GM20000 (cell line): Measurements from ENCODE around the gene CCL15.
"Not testable (repeated sequence)": the region's sequence is repeated elsewhere in the genome, so short reads cannot be mapped to it uniquely, and the experiment has no call there.

Source experiments
- DNase-seq: peaks from one replicate; pipeline ENCODE4 v3.0.0; 2012; ENCODE audit warnings: low spot score
- TF ChIP-seq, protein P1 (sequence below): IDR thresholded peaks from 2 replicates; pipeline ENCODE4 v1.5.1; 2012; ENCODE audit warnings: mild to moderate bottlenecking, control low read depth; ENCODE audit errors: extremely low read depth, missing control alignments

CCL15 gene

DNA sequence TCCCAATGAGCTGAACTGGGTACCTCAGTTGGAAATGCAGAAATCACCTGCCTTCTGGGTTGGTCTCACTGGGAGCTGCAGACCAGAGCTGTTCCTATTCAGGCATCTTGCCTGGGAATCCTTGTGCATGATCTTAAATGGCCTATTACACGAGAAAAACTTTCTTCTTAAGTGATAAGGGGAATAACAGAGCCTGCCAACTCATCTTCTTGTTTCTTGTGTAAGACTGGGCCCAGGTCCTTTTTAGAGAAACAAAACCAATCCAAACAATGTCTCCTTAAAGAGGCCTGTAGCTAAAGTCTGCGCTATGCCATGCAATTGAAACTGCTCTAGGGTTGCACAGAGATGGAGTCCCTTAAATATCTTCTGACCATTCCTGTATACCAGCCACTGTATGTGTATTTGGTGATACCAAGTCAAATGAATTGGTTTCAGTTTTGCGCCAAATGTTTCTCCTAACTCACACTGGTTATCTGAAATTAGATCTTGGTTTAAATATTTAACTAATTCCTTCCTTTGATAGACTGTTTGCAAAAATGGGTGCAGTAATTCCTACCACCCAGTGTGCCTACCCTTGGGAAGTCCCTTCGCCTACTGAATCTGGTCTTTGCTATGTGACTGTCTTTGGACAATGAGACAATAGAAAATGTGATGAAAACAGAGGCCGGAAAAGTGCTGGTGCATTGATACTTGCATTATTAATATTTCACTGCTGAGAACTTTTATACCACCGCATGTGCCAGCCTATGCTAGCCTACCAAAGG is 22.9 kb upstream of the CCL15 start:
- DNase-seq = no peak
- TF ChIP-seq, protein P1, sequence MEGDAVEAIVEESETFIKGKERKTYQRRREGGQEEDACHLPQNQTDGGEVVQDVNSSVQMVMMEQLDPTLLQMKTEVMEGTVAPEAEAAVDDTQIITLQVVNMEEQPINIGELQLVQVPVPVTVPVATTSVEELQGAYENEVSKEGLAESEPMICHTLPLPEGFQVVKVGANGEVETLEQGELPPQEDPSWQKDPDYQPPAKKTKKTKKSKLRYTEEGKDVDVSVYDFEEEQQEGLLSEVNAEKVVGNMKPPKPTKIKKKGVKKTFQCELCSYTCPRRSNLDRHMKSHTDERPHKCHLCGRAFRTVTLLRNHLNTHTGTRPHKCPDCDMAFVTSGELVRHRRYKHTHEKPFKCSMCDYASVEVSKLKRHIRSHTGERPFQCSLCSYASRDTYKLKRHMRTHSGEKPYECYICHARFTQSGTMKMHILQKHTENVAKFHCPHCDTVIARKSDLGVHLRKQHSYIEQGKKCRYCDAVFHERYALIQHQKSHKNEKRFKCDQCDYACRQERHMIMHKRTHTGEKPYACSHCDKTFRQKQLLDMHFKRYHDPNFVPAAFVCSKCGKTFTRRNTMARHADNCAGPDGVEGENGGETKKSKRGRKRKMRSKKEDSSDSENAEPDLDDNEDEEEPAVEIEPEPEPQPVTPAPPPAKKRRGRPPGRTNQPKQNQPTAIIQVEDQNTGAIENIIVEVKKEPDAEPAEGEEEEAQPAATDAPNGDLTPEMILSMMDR = no peak

DNA sequence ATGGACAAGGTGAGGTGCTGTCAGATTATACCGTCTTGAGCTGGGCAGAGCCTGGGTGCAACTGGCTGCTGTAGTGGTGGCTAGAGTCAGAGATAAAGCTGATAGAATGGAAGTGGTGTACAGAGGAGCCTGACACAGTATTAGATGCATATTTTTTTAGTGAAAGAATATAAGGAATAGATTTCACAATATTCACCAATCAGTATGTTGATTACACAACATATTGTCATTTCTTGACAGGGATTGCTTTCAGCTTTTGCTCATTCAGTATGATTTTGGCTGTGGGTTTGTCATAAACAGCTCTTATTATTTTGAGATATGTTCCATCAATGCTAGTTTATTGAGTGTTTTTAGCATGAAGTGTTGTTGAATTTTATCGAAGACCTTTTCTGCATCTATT is 18.1 kb upstream of the CCL15 start:
- no peak for DNase-seq
- TF ChIP-seq, protein P1 = no peak

GRCh38 chr17:36017799-36018198 is 16.4 kb upstream of the CCL15 start, which contains the start of gene CCL23:
Gene CCL23, minus strand, starts transcription at chr17:36017972. Its CDS starts 75 bp downstream, at chr17:36017897.
- DNase-seq = no peak
- TF ChIP-seq, protein P1 = no peak

DNA sequence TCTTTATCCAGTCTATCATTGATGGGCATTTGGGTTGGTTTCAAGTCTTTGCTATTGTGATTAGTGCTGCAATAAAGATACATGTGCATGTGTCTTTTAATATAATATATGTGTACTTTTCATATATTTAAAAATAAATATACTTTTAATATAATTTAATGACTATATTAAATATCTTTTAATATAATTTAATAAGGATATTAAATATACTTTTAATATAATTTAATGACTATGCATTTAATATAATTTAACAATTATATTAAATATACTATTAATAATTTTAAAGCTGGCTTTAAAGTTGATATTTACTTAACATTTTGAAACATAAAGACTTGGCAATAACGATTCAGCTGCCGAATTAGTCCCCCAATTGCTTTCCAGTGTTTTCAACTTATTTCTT is 15.2 kb upstream of the CCL15 start:
- no peak for DNase-seq
- TF ChIP-seq, protein P1 = no peak

DNA sequence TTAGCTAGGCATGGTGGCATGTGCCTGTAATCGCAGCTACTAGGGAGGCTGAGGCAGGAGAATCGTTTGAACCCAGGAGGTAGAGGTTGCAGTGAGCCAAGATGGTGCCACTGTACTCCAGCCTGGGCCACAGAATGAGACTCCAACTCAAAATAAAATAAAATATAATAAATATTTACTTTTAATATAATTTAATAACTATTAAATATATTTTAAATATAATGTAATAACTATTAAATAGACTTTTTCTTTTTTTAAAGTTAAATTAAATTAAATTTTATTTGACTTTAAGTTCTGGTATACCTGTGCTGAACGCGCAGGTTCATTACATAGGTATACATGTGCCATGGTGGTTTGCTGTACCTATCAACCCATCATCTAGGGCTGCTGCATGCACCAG is 14.5 kb upstream of the CCL15 start:
- DNase-seq = not testable (repeated sequence)

- DNase-seq = no peak
- TF ChIP-seq, protein P1 = no peak
Measured at GRCh38 chr17:36014946-36015345, 13.6 kb upstream of the CCL15 start.

DNA sequence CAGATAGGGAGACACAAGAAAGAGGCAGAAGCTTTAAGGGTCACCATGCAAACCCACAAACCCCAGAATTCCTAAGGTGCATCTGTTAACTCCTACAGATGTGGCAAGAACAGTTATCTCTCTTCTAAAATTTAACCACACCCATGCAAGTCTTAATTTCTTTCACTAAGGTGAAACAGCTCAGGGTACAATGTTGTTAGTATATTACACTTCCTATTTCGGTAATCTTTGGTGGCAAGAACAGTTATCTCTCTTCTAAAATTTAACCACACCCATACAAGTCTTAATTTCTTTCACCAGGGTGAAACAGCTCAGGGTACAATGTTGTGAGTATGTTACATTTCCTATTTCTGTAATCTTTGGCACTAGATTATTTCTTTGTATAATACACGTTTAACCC is 9.8 kb upstream of the CCL15 start:
- TF ChIP-seq, protein P1 = no peak

More for the DNA sequence above, 9.8 kb upstream of the CCL15 start:
- DNase-seq = no peak
